ENCODE measurements around the gene IGFL4.
"Not testable (repeated sequence)": the region's sequence is repeated elsewhere in the genome, so short reads cannot be mapped to it uniquely, and the experiment has no call there.

Gene IGFL4

DNA sequence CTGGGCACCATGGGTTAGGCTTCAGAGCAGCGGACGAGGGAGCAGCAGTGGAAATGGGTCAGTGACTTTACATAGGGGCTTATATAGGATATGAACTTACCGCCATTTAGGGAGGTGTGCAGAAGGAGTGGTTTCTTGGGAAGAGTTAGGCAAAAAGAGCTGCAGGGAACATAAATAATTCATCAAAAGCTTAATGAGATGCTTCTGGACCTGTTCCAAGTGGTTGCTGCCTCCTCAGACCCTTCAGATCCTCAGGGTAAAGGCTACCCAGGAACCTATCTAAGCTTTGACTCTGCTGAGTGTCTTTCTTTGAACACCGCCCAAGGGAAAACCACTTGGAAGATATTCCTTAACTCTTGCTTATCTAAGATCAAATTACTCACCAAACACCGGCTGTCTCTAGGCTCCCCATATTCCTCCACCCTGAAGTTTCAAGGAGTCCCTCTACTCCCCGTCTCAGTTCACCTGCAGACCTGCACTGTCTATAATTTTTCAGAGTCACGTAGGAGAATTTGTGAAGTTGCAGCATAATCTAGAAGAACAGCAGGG is at the start of gene IGFL4:
TSS of gene IGFL4 (minus strand) at position 51 of the 549 bp plus-strand sequence. CDS start at position 11, 40 bp downstream.
- in situ Hi-C loops (cut with MboI; ENCODE audit: low sequenced_read_pairs), result no loop called here

DNA sequence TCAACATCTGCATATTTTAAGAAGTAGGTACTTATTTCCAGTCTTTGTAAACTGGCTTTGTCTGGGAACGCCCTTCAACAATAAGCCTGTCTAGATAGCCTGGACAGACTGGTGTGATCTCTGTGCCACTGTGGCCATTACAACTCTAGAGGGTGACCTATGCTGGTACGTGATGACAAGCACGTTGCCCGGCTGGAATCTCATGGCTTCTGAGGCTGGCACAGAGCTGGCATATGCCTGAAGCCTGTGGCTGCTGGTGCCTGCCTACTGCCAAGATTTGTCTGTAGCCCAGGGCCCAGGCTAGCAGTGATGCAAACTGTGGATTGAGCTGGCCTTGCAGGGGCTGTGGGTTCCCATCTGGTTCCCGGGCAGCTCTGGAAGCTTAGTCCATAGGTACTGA is 49.6 kb upstream of the IGFL4 start:
- in situ Hi-C loops (cut with MboI; ENCODE audit: low sequenced_read_pairs), result no loop called here

DNA sequence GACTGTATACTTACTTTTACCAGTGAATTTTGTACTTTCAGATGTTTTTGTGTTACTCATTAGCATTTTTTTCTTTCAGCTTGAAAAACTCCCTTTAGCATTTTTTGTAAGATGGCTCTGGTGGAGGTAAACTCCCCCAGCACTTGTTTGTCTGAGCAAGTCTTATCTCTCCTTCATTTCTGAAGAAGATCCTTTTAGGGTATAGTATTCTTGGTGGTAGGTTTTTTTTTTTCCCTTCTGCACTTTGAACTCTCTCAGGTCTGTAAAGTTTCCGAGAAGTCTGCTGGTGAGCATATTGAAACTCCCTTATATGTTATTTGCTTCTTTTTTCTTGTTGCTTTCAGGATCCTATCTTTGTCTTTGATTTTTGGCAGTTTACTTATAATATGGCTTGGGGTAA is 48.6 kb upstream of the IGFL4 start:
- in situ Hi-C loops (cut with MboI; ENCODE audit: low sequenced_read_pairs), result loop anchor here (10.0 kb wide), 1 partner anchor 175 kb away; no protein-coding TSS in a partner anchor

DNA sequence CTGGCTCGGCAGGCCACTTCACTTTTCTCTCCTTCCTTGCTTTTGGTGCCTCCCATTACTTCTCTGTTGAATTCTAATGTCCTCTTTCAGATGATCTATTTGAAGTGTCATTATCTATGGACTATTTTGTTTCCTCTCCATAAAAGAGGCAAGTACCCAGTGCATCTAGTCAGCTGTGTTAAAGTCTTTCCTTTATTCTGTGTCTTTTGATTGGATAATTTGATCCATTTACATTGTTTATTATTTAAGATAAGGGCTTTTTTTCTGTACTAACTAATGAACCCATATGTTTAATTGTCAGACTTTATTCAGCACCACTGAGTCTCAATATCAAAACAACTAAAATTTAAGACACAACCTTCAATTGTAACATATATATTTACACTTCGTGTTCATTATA is 47.3 kb upstream of the IGFL4 start:
- in situ Hi-C loops (cut with MboI; ENCODE audit: low sequenced_read_pairs), result loop anchor here (10.0 kb wide), 1 partner anchor 177 kb away; no protein-coding TSS in a partner anchor

DNA sequence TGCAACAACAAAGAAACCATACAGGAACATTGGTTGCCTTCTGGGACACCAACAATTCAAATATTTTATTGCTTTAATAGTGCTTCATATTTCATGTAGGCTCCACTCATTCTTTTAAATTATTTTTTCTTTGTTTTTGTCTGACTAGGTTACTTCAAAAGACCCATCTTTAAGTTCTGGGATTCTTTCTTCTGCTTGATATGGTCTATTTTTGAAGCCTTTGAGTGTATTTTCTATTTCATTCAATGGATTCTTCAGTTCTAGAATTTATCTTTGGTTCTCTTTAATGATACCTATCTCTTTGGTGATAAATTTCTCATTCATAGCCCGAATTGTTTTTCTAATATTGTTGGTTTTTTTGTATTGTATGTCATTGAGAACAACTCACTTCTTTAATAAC is 45.1 kb upstream of the IGFL4 start:
- in situ Hi-C loops (cut with MboI; ENCODE audit: low sequenced_read_pairs), result loop anchor here (10.0 kb wide), 1 partner anchor 179 kb away; no protein-coding TSS in a partner anchor

DNA sequence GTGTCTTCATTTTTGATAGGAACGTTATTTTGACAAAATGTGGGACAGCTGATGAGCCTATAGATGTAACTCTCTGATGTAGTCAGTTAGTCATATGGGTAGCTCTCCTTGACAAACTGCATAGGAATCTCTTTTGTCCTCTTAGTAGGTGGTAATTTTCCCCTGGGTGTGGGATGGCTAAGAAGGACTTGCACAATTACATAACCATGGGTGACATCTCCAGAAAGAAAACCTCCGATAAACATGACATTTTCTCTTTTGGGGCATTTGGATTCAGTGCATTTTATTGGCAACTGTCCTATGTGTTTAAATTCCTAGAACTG is 41.9 kb upstream of the IGFL4 start:
- in situ Hi-C loops (cut with MboI; ENCODE audit: low sequenced_read_pairs), result loop anchor here (10.0 kb wide), 1 partner anchor 182 kb away; no protein-coding TSS in a partner anchor

DNA sequence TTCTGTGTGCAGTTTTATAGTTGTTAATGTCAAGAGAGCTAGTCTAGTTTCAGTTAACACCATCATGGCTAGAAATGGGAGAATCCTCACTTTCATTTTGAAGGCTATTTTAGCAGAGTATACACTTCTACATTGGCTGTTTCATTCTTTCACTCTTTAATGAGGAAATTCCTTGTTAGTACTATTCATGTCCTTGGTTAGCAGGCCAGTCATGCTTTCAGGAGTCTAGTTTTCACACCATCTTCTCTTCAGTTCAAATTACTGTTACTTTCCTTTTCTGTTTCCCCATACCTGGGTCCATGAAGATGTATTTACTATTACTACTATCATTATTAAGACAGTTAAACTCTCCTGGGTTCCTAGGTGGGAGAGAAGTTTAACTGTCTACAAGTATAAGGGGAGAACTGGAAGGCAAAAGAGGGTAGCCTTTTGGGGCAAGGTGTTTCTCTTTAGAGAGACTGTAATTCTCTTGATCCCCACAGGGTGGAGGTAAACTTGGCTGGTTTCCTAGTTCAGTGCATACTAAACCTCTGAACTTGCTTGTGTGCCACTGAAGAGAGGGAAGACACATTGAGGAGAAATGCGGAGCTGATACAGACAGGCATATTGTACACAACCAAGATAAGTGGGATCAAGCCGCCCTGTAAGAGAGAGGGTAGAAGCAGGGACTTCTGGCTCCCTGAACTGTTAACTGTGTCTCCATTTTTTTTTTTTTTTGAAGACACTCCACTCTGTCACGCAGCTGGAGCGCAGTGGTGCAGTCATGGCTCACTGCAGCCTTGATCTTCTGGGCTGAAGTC is 41.3 kb upstream of the IGFL4 start:
- in situ Hi-C loops (cut with MboI; ENCODE audit: low sequenced_read_pairs), result loop anchor here (10.0 kb wide), 1 partner anchor 183 kb away; no protein-coding TSS in a partner anchor

DNA sequence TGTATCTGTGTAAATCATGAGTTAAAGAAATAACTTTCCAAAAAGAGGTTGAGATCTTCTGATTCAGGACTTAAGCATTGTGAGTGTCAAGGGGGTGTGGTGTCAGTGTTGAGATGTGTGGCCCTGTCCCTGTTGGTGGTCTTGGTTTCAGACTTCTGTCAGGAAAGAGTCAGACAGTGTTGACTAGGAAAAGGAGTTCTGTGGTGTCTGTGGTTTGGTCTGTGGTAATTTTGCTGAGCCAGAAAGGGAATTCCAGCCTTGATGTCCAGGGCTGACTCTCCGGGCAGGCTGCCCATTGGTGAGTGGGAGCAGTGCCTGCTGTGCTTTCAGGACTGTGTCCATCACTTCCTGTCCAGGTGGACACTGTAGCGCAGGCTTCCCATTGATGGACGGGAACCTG is 39.8 kb upstream of the IGFL4 start:
- in situ Hi-C loops (cut with MboI; ENCODE audit: low sequenced_read_pairs), result loop anchor here (10.0 kb wide), 1 partner anchor 184 kb away; no protein-coding TSS in a partner anchor

DNA sequence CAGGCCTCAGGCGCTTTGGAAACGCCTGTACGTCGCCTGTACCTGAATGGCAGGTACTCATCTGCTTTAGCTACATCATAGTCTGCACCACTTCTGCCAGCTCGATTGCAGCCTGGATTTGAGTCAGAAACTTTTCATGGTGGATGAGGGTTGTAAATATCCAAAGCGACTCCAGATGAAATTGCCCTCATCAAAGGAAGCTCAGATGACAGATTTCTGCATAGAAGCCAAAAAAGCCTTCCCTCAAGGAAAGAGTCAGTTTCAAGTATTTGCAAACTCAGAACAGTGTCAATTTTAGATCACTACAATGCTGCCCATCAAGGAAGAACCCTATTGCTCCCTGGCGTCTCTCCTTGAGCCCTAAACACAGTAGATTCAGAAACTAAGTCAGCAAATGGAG is 38.8 kb upstream of the IGFL4 start:
- in situ Hi-C loops (cut with MboI; ENCODE audit: low sequenced_read_pairs), result no loop called here

DNA sequence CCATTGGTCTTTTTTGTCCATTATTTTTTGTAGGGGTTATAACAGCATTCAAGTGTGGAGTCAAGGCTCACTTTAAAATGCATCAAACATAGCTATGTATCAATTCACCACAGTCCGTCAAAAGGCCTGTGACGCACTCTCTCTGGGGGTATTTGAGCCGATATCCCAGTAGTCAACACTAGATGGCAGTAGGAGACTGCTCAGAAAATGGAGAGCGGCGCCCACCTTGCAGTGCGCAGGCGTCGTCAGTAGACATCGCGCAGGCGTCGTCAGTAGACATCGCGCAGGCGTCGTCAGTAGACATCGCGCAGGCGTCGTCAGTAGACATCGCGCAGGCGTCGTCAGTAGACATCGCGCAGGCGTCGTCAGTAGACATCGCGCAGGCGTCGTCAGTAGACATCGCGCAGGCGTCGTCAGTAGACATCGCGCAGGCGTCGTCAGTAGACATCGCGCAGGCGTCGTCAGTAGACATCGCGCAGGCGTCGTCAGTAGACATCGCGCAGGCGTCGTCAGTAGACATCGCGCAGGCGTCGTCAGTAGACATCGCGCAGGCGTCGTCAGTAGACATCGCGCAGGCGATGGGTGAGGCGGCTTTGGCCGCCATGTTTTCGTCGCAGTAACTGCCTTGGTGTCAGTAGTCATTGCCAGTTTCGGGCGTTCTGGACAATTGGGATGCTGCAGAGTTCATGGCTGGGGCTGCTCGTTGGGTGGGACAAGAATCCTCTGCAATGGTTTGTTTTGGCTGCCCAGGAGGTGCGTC is 38.0 kb upstream of the IGFL4 start:
- in situ Hi-C loops (cut with MboI; ENCODE audit: low sequenced_read_pairs), result not testable (repeated sequence)

DNA sequence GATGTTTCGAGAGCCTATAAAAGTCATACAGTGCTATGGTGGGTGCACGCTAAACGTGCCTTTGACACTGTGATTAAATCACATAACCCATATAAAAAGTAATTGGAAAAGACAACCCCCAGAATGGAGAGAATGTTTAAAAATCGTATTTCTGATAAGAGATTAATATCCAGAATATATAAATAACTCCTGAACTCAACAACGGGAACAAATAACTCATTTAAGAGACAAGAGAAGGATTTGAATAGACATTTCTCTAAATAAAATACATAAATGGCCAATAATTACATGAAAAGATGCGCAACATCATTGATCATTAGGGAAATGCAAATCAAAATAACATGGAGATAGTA is 37.0 kb upstream of the IGFL4 start:
- in situ Hi-C loops (cut with MboI; ENCODE audit: low sequenced_read_pairs), result no loop called here

DNA sequence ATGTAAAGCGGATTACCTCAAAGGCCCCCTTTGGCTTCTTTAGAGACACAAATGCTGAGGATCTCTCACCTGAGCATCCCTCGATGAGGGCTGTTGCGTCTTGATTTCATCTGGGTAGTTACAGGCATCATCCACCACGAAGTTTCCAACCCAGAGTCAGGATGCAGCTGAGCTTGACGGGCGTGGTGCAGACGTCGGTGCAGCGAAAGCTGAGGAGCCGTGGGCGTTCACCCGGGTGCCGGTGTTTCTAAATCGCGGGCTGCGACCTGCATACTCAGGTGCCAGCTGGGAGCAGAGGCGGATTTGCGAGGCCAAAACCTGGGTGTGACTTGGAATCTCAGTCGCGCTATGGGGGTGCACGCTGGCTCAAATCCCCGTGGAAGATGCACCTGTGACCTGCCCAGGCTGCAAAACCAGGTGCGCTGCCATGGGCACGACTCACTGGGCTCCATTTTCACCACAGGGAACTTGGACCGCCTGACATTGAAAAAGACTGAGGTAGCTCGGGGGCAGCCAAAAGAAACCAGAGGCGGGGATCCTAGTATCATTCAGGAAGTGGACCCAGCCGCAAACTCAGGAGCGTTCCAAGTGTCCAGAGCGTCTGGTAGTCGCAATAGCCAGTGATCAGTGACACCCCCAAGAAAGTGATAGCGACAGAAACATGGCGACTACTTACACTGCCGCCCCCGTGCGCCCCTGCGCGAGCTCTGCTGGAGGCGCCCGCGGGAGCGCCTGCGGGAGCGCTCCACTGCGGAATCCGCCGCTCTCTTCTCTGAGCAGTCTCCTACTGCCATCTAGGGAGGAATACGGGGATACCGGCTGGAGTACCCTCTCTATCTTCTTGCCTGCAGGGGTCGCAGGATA is 36.4 kb upstream of the IGFL4 start:
- in situ Hi-C loops (cut with MboI; ENCODE audit: low sequenced_read_pairs), result no loop called here

DNA sequence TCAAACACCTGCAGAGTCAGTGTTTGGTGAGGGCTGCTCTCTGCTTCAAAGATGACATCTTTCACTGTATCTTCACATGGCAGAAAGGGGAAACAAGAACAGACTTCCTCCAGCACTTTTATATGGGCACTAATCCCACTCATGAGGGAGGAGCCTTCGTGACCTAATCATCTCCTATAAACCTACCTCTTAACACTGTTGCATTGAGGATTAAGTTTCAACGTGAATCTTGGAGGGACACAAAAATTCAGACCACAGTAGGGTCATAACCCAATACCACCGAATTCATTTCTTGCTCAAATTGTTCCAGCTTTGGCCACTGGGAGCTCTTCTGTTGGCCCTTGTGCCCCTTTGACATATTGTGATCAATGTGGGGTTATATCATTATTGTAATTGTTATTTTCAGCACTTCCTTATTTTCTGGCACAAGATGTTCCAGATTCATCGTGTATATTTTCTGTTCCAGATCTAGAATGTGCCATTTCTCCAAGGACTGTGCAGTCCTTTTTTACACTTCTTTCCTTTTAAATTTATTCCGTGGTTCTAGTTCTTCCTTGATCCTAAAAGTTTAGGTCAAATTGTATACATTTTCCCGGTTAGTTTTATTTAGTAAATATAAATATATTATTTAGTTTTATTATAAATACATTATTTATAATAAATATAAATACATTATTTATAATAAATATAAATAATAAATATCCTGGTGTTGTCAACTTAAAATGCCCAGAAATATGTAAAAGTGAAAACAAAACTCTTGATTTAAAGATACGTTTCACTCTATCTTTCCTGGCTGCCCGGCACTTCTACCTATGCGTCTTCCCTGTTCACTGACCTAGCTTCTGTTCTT is 35.5 kb upstream of the IGFL4 start:
- in situ Hi-C loops (cut with MboI; ENCODE audit: low sequenced_read_pairs), result no loop called here

DNA sequence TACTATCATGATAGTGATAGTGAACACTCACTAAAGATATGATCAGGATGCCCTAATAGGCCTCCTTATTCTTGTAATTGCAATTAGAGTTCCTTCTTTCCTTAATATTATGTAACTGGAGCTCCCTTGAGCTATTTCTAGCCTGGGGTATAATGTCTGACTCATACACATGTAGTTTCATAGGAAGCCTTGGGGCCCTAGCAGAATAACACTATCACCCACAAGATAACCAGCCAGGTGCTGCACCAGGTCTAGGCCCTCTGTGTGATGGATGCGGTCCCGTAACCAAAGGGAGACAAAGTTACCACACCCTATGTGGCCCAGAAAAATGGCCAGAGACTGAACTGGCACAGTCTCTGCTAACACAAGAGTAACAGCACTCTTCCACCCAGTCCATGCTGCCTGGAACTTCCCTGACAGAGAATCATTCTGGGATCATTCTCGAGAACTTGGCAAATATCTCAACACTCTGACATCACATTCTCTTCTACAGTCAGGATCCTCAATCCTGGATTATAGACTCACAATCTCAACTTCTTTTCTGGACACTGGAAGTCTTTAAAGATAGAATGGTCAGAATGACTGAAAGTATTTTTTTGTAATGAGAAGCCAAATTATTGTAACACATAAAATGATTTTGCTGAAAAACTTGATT is 32.6 kb upstream of the IGFL4 start:
- in situ Hi-C loops (cut with MboI; ENCODE audit: low sequenced_read_pairs), result no loop called here

DNA sequence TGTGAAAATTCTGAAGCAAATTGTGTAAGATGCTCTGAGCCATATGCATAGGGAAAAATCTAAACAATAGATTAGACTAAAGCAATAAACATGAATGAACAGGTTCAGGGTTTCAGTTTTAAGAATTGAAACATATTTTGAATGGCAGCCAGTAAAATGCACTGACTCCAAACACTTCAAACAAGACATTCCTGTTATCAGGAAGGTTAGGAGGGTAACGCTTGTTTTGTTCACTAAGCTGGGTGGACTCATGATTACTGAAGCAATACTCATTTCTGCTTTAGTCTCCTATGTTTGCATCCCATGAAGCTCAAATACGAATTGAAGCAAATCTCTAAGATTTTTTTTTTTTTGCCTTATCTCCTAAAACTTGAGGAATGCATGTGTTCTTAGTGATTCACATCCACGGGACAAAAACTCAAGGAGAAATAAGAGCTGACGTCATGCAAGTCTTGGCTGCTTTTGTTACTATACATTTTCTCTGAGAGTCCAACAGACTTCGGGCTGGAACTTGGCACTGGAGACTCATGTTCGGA is 29.1 kb upstream of the IGFL4 start:
- in situ Hi-C loops (cut with MboI; ENCODE audit: low sequenced_read_pairs), result no loop called here

DNA sequence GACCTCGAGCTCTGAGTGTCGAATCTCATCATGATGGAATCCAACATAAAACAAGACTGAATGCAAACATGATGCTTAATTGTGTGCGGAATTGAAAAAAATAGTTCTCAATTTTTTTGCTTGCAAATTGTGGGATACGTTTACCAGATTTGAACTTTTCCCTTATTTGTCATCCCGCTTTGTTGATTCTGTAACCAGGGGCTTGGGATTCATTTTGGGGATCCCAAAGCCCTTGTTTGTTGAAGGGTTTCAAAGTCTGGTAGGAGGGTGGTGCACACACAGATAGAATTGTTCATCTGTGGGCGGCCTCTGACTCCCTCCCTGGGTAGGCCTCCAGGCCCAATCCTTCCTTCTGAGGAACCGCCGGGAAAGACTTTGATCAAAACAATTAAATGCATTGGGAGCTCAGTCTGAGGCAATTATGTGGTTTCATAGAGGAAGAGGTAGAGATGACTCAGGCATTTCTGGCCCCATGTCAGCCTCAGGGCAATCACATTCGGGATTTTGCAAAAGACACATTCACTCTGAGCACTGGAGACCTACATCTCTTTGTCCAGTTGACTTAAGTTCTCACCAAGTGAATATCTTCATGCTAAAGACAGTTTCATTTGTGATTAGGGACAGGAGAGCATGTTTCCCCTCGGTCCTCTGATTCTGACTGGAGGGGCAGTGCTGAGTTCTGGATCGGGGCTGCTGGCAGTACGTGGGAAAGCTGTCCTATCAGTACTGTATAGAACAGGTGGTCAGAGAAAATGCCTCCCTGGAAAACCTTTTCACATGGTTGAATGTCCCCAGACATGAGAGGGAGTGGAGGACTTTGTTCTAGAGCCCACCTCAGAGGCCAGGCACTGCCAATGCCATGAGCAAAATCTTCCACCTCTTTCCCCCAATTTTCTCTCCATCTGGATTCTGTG is 27.8 kb upstream of the IGFL4 start:
- in situ Hi-C loops (cut with MboI; ENCODE audit: low sequenced_read_pairs), result no loop called here

DNA sequence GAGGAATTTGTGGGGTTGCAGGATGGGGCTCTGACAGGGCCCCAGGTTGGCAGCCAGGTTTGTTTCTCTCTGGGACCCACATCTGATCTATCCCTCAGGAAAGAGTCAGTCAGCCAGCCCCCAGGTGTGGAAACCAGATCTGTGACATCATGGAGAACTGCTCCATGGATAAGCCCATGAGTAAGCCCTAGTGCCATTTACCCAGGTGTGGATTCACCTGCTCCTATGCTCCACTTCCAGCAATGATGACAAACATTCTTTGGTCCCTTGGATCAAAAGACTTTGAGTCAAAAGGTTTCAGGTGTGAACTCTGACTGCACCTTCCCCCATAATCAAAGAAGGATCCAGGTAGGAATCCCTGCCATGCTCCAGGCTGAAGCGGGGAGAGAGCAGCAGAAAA is 26.9 kb upstream of the IGFL4 start:
- in situ Hi-C loops (cut with MboI; ENCODE audit: low sequenced_read_pairs), result no loop called here

DNA sequence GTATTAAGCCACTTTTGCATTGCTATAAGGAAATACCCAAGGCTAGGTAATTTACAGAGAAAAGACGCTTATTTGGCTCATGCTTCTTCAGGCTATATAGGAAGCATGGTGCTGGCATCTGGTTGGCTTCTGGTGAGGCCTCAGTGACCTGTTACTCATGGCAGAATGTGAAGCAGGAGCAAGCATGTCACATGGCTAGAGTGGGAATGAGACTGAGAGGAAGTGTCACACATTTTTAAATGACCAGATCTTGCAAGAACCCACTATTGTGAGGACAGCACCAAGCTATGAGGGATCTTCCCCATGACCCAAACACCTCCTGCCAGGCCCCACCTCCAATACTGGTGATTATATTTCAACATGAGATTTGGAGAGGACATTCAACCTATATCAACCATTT is 25.7 kb upstream of the IGFL4 start:
- in situ Hi-C loops (cut with MboI; ENCODE audit: low sequenced_read_pairs), result no loop called here

Data from HL-60/S4 treated with phorbol 12-myristate 13-acetate at 8.2 ng/mL for 4 days and 3 days (cell line).